ENCODE data around the gene PRICKLE4. TPM values are rescaled to one million over a fixed set of nuclear protein-coding genes. Genes with fewer than 3 reads are reported as not detected.

PRICKLE4 gene
- total RNA-seq, 1 donor from 2014 or later, result 3.4 TPM

DNA sequence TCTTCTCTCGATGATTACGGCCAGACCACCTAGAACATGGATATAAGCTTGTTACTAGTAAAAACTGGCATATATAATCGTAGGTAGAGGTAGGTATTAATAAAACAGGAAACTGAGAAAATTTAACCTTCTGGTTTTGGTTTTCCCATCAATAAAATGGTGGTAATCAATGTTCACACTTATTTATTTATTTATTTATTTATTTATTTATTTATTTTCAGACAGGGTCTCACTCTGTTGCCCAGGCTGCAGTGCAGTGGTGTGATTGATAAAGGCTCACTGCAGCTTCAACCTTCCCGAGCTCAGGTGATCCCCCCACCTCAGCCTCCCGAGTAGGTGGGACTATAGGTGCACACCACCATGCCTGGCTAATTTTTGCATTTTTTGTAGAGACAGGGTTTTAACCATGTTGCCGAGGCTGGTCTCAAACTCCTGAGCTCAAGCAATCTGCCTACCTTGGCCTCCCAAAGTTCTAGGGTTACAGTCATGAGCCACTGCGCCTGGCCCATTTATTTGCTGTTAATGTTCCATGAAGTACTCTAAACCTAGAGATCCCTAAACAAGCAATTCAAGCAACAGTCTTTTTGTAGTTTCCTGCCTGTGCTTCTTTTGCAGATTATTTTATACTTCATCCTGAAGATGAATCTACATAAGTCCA, 18.4 kb downstream of the PRICKLE4 start:
- Mint-ChIP-seq H3K4me3 (ENCODE audit: unreplicated experiment) (no peak overlapping the region), H3K27ac (ENCODE audit: unreplicated experiment) (no peak overlapping the region), H3K36me3 (ENCODE audit: low read depth, unreplicated experiment) (peaks cover 5% of the 10 kb centered on the region), H3K27me3 (ENCODE audit: low read depth, unreplicated experiment) (no peaks in the 10 kb centered on the region), H3K9me3 (ENCODE audit: unreplicated experiment) (no peaks in the 10 kb centered on the region), H3K4me1 (ENCODE audit: low read depth, unreplicated experiment) (peaks cover 14% of the 10 kb centered on the region)
- DNase-seq (ENCODE audit: low read depth) (no peak), FAIRE-seq (no peak)
- H3K27ac ChIP-seq (ENCODE audit: low read depth, low read length), result no peak overlapping the region
- H3K4me1 ChIP-seq (ENCODE audit: insufficient read depth, low read length), result peaks cover 5% of the 10 kb centered on the region
- no peaks in the 10 kb centered on the region for H3K79me2 ChIP-seq (ENCODE audit: insufficient read depth, low read length)
- H4K20me1 ChIP-seq (ENCODE audit: insufficient read depth, low read length), result no peaks in the 10 kb centered on the region
- no peak overlapping the region for H3K4me2 ChIP-seq (ENCODE audit: low read length)
- no peaks in the 10 kb centered on the region for H3K9me3 ChIP-seq (ENCODE audit: insufficient read depth, low read depth, low read length)
- TF ChIP-seq, protein P1, sequence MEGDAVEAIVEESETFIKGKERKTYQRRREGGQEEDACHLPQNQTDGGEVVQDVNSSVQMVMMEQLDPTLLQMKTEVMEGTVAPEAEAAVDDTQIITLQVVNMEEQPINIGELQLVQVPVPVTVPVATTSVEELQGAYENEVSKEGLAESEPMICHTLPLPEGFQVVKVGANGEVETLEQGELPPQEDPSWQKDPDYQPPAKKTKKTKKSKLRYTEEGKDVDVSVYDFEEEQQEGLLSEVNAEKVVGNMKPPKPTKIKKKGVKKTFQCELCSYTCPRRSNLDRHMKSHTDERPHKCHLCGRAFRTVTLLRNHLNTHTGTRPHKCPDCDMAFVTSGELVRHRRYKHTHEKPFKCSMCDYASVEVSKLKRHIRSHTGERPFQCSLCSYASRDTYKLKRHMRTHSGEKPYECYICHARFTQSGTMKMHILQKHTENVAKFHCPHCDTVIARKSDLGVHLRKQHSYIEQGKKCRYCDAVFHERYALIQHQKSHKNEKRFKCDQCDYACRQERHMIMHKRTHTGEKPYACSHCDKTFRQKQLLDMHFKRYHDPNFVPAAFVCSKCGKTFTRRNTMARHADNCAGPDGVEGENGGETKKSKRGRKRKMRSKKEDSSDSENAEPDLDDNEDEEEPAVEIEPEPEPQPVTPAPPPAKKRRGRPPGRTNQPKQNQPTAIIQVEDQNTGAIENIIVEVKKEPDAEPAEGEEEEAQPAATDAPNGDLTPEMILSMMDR (IDR thresholded peaks at IDR 0.05; ENCODE audit: insufficient read depth, low read depth, low read length), result no peak
- no peak for TF ChIP-seq EZH2 (IDR thresholded peaks at IDR 0.05; ENCODE audit: insufficient read depth, low read length)
- H3K9ac ChIP-seq (ENCODE audit: low read length), result no peak overlapping the region
- no peak overlapping the region for H2AFZ ChIP-seq (ENCODE audit: low read depth, low read length)
- H3K36me3 ChIP-seq (ENCODE audit: insufficient read depth, low read length), result no peaks in the 10 kb centered on the region
- no peaks in the 10 kb centered on the region for H3K27me3 ChIP-seq (ENCODE audit: insufficient read depth, low read length)
- no peak overlapping the region for H3K4me3 ChIP-seq (ENCODE audit: insufficient read depth, low read depth, low read length)

DNA sequence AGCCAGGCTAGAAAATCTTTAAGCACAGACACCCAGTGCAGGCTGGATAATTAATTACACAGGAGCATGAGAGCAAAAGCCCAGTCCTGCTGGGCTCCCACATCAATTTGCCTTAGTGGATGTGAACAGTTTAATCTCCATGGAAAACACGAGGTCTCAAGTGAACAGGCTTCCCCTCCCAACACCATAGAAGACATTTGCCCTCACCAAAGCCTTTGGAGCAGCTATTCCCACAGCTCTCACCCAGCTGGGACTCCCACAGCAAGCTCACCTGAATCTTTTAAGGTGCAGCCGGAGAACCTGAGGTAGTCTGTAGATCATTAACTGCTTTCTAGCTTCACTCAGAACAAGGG, 19.0 kb downstream of the PRICKLE4 start:
- Histone ChIP-seq H2AFZ (ENCODE audit: low read depth, low read length) (no peak overlapping the region), H3K27ac (ENCODE audit: low read depth, low read length) (no peak overlapping the region), H3K36me3 (ENCODE audit: insufficient read depth, low read length) (no peaks in the 10 kb centered on the region), H3K79me2 (ENCODE audit: insufficient read depth, low read length) (no peaks in the 10 kb centered on the region), H4K20me1 (ENCODE audit: insufficient read depth, low read length) (no peaks in the 10 kb centered on the region), H3K9me3 (ENCODE audit: insufficient read depth, low read depth, low read length) (no peaks in the 10 kb centered on the region), H3K4me3 (ENCODE audit: insufficient read depth, low read depth, low read length) (no peak overlapping the region), H3K4me2 (ENCODE audit: low read length) (no peak overlapping the region), H3K4me1 (ENCODE audit: insufficient read depth, low read length) (peaks cover 5% of the 10 kb centered on the region), H3K9ac (ENCODE audit: low read length) (no peak overlapping the region), H3K27me3 (ENCODE audit: insufficient read depth, low read length) (no peaks in the 10 kb centered on the region)
- H3K4me1 Mint-ChIP-seq (ENCODE audit: low read depth, unreplicated experiment), result peaks cover 19% of the 10 kb centered on the region
- no peaks in the 10 kb centered on the region for H3K9me3 Mint-ChIP-seq (ENCODE audit: unreplicated experiment)
- H3K27ac Mint-ChIP-seq (ENCODE audit: unreplicated experiment), result no peak overlapping the region
- H3K27me3 Mint-ChIP-seq (ENCODE audit: low read depth, unreplicated experiment), result no peaks in the 10 kb centered on the region
- H3K4me3 Mint-ChIP-seq (ENCODE audit: unreplicated experiment), result peak overlapping the region; percentile 50
- DNase-seq (ENCODE audit: low read depth) (no peak), FAIRE-seq (no peak)
- no peak for TF ChIP-seq EZH2 (IDR thresholded peaks at IDR 0.05; ENCODE audit: insufficient read depth, low read length)
- TF ChIP-seq, protein P1 (IDR thresholded peaks at IDR 0.05; ENCODE audit: insufficient read depth, low read depth, low read length), result no peak
- peaks cover 5% of the 10 kb centered on the region for H3K36me3 Mint-ChIP-seq (ENCODE audit: low read depth, unreplicated experiment)

DNA sequence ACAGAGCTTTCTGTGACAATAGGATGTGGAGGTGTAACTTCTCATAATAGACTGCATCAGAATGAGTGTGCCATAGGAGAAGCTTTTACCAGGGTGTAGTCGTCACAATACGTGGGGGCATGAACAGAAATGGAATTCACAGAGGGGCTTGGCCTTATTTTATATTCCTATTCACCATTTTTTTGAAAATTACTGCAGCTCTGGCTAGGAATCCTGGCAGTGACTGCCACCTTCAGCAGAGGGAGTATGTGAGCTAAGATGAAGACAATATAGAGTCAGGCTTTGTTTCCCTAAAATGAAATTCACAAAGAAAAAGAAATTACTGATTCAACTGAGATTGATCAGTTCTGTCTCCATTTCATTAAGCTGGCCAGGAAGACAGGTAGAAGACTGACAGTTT, 20.8 kb downstream of the PRICKLE4 start:
- H3K27me3 ChIP-seq (ENCODE audit: insufficient read depth, low read length), result no peaks in the 10 kb centered on the region
- TF ChIP-seq, protein P1 (IDR thresholded peaks at IDR 0.05; ENCODE audit: insufficient read depth, low read depth, low read length), result peak; percentile 55
- no peak for TF ChIP-seq EZH2 (IDR thresholded peaks at IDR 0.05; ENCODE audit: insufficient read depth, low read length)
- no peaks in the 10 kb centered on the region for H3K9me3 ChIP-seq (ENCODE audit: insufficient read depth, low read depth, low read length)
- H3K79me2 ChIP-seq (ENCODE audit: insufficient read depth, low read length), result no peaks in the 10 kb centered on the region
- Mint-ChIP-seq H3K4me3 (ENCODE audit: unreplicated experiment) (no peak overlapping the region), H3K27me3 (ENCODE audit: low read depth, unreplicated experiment) (peaks cover 2% of the 10 kb centered on the region), H3K36me3 (ENCODE audit: low read depth, unreplicated experiment) (peaks cover 8% of the 10 kb centered on the region), H3K27ac (ENCODE audit: unreplicated experiment) (no peak overlapping the region), H3K4me1 (ENCODE audit: low read depth, unreplicated experiment) (peaks cover 19% of the 10 kb centered on the region), H3K9me3 (ENCODE audit: unreplicated experiment) (no peaks in the 10 kb centered on the region)
- H3K4me2 ChIP-seq (ENCODE audit: low read length), result no peak overlapping the region
- H3K9ac ChIP-seq (ENCODE audit: low read length), result no peak overlapping the region
- no peaks in the 10 kb centered on the region for H4K20me1 ChIP-seq (ENCODE audit: insufficient read depth, low read length)
- no peaks in the 10 kb centered on the region for H3K36me3 ChIP-seq (ENCODE audit: insufficient read depth, low read length)
- no peak overlapping the region for H3K27ac ChIP-seq (ENCODE audit: low read depth, low read length)
- peaks cover 5% of the 10 kb centered on the region for H3K4me1 ChIP-seq (ENCODE audit: insufficient read depth, low read length)
- FAIRE-seq (no peak), DNase-seq (ENCODE audit: low read depth) (no peak)
- H2AFZ ChIP-seq (ENCODE audit: low read depth, low read length), result peak overlapping the region; percentile 32
- no peak overlapping the region for H3K4me3 ChIP-seq (ENCODE audit: insufficient read depth, low read depth, low read length)

Data from astrocyte (in vitro differentiated cells and primary cell).